ENCODE measurements around the gene ZNF565.

Gene ZNF565

GRCh38 chr19:36210497-36210896, 4.0 kb downstream of the ZNF565 start (continued):
- TF ChIP-seq SNAI2 (CRISPR knock-in tag; IDR thresholded peaks at IDR 0.05) (no peak), OSR1 (CRISPR knock-in tag; IDR thresholded peaks at IDR 0.05) (no peak), ZNF565 (CRISPR knock-in tag; conservative IDR thresholded peaks at IDR 0.05; ENCODE audit: low read depth) (no peak), ZFP30 (CRISPR knock-in tag; IDR thresholded peaks at IDR 0.05) (no peak), ESRRG (CRISPR knock-in tag; IDR thresholded peaks at IDR 0.05) (no peak), BACH2 (CRISPR knock-in tag; IDR thresholded peaks at IDR 0.05; ENCODE audit: borderline replicate concordance) (no peak)

DNA sequence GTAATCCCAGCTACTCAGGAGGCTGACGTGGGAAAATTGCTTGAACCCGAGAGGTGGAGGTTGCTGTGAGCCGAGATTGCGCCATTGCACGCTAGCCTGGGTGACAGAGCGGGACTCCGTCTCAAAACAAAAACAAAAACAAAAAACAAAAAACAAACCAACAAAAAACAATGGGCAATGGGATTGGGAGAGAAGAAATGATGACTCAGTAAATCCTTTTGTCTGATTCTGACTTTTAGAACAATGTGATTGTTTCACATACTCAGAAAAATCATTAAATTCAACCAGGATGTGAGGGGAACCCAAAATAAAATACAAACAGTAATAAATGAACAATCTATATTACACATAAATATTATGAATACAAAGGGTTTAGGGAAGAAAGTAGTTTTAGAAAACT, 5.1 kb downstream of the ZNF565 start:
- no peak for ATAC-seq
- TF ChIP-seq PPARA (CRISPR knock-in tag; IDR thresholded peaks at IDR 0.05; ENCODE audit: borderline replicate concordance) = no peak
- TF ChIP-seq, protein P1, sequence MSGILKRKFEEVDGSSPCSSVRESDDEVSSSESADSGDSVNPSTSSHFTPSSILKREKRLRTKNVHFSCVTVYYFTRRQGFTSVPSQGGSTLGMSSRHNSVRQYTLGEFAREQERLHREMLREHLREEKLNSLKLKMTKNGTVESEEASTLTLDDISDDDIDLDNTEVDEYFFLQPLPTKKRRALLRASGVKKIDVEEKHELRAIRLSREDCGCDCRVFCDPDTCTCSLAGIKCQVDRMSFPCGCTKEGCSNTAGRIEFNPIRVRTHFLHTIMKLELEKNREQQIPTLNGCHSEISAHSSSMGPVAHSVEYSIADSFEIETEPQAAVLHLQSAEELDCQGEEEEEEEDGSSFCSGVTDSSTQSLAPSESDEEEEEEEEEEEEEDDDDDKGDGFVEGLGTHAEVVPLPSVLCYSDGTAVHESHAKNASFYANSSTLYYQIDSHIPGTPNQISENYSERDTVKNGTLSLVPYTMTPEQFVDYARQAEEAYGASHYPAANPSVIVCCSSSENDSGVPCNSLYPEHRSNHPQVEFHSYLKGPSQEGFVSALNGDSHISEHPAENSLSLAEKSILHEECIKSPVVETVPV (CRISPR knock-in tag; IDR thresholded peaks at IDR 0.05) = no peak
- no peak for TF ChIP-seq GLIS3 (CRISPR knock-in tag; IDR thresholded peaks at IDR 0.05)
- TF ChIP-seq ZNF565 (CRISPR knock-in tag; conservative IDR thresholded peaks at IDR 0.05; ENCODE audit: low read depth) = no peak
- TF ChIP-seq ISL1 (CRISPR knock-in tag; IDR thresholded peaks at IDR 0.05) = no peak
- no peak for TF ChIP-seq RARB (CRISPR knock-in tag; IDR thresholded peaks at IDR 0.05)
- no peak for TF ChIP-seq ZFP30 (CRISPR knock-in tag; IDR thresholded peaks at IDR 0.05)
- TF ChIP-seq, protein P2, sequence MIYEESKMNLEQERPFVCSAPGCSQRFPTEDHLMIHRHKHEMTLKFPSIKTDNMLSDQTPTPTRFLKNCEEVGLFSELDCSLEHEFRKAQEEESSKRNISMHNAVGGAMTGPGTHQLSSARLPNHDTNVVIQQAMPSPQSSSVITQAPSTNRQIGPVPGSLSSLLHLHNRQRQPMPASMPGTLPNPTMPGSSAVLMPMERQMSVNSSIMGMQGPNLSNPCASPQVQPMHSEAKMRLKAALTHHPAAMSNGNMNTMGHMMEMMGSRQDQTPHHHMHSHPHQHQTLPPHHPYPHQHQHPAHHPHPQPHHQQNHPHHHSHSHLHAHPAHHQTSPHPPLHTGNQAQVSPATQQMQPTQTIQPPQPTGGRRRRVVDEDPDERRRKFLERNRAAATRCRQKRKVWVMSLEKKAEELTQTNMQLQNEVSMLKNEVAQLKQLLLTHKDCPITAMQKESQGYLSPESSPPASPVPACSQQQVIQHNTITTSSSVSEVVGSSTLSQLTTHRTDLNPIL (CRISPR knock-in tag; IDR thresholded peaks at IDR 0.05; ENCODE audit: low read depth) = no peak

DNA sequence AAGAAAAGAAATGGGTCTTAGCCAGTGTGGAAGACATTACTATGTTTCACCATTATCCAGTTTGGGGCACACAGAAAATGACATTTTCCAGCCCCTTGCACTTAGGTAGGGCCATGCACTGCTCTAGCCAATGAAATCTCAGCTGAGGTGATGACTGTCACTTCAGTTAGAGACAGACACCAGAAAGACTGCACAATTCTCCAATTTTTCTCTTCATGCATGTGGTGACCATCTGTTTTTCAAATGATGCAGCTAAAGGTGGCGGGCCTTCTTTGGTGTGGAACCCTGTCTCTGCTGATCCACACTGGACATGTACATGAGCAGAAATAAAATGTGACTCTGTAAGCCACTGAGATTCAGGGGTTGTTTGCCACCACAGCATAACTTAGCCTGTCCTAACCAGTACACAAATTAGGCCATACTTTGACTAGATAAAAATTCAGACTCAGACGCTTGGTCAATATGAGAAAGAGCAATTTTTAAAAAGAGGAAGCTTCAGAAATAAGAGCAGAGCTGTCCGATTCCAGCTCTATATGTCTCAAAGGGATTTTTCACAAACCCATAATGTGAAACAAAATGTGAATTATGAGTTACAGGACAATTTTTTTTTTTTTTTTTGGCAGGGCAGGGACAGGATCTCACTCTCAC, 6.7 kb downstream of the ZNF565 start:
- no peak for ATAC-seq
- TF ChIP-seq TCF4 (CRISPR knock-in tag; IDR thresholded peaks at IDR 0.05; ENCODE audit: borderline replicate concordance) = no peak
- TF ChIP-seq ZNF565 (CRISPR knock-in tag; conservative IDR thresholded peaks at IDR 0.05; ENCODE audit: low read depth) = no peak
- TF ChIP-seq ZNF8 (CRISPR knock-in tag; IDR thresholded peaks at IDR 0.05) = no peak
- no peak for TF ChIP-seq ZNF70 (CRISPR knock-in tag; IDR thresholded peaks at IDR 0.05)
- TF ChIP-seq SNAI2 (CRISPR knock-in tag; IDR thresholded peaks at IDR 0.05) = no peak
- no peak for TF ChIP-seq TOX (CRISPR knock-in tag; IDR thresholded peaks at IDR 0.05; ENCODE audit: borderline replicate concordance)
- TF ChIP-seq, protein P3, sequence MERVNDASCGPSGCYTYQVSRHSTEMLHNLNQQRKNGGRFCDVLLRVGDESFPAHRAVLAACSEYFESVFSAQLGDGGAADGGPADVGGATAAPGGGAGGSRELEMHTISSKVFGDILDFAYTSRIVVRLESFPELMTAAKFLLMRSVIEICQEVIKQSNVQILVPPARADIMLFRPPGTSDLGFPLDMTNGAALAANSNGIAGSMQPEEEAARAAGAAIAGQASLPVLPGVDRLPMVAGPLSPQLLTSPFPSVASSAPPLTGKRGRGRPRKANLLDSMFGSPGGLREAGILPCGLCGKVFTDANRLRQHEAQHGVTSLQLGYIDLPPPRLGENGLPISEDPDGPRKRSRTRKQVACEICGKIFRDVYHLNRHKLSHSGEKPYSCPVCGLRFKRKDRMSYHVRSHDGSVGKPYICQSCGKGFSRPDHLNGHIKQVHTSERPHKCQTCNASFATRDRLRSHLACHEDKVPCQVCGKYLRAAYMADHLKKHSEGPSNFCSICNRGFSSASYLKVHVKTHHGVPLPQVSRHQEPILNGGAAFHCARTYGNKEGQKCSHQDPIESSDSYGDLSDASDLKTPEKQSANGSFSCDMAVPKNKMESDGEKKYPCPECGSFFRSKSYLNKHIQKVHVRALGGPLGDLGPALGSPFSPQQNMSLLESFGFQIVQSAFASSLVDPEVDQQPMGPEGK (CRISPR knock-in tag; IDR thresholded peaks at IDR 0.05; ENCODE audit: borderline replicate concordance) = no peak
- TF ChIP-seq, protein P2 (CRISPR knock-in tag; IDR thresholded peaks at IDR 0.05; ENCODE audit: low read depth) = no peak
- TF ChIP-seq OSR1 (CRISPR knock-in tag; IDR thresholded peaks at IDR 0.05) = no peak
- TF ChIP-seq RARB (CRISPR knock-in tag; IDR thresholded peaks at IDR 0.05) = no peak
- TF ChIP-seq BACH2 (CRISPR knock-in tag; IDR thresholded peaks at IDR 0.05; ENCODE audit: borderline replicate concordance) = no peak

GRCh38 chr19:36203293-36203692, 11.2 kb downstream of the ZNF565 start:
- TF ChIP-seq TOX (CRISPR knock-in tag; IDR thresholded peaks at IDR 0.05; ENCODE audit: borderline replicate concordance) (no peak), RARB (CRISPR knock-in tag; IDR thresholded peaks at IDR 0.05) (no peak), CSDC2 (CRISPR knock-in tag; IDR thresholded peaks at IDR 0.05) (no peak)
- TF ChIP-seq, protein P3 (CRISPR knock-in tag; IDR thresholded peaks at IDR 0.05; ENCODE audit: borderline replicate concordance) = no peak
- ATAC-seq = no peak
